Glomerular visceral epithelial cell (primary cell): ENCODE data around the gene ANKRD23.
A peak's percentile ranks its signal among the peaks of the same experiment; 100 is the strongest.
"Not testable (repeated sequence)": the region's sequence is repeated elsewhere in the genome, so short reads cannot be mapped to it uniquely, and the experiment has no call there.

Experiments
- DNase-seq: peaks from one replicate; pipeline ENCODE4 v3.0.0-alpha.2; 2016; ENCODE audit errors: extremely low spot score

The ANKRD23 gene

GRCh38 chr2:96843538-96844268, at the start of gene ANKRD23:
TSS of gene ANKRD23 (minus strand) at chr2:96844021. CDS start at chr2:96843992, 29 bp downstream.
- DNase-seq, result no peak

- peak; percentile 31 for DNase-seq
Observed at GRCh38 chr2:96891591-96892333, 47.9 kb upstream of the ANKRD23 start.

GRCh38 chr2:96890726-96891385, 47.0 kb upstream of the ANKRD23 start:
- no peak for DNase-seq

GRCh38 chr2:96890252-96890651, 46.4 kb upstream of the ANKRD23 start:
- DNase-seq, result no peak

GRCh38 chr2:96889502-96889901, 45.7 kb upstream of the ANKRD23 start:
- not testable (repeated sequence) for DNase-seq

GRCh38 chr2:96888072-96889011, 44.5 kb upstream of the ANKRD23 start:
- no peak for DNase-seq

GRCh38 chr2:96887493-96888012, 43.7 kb upstream of the ANKRD23 start:
- DNase-seq, result no peak

- no peak for DNase-seq
Observed at GRCh38 chr2:96885432-96886347, 41.9 kb upstream of the ANKRD23 start.

- no peak for DNase-seq
Observed at GRCh38 chr2:96884299-96885094, 40.7 kb upstream of the ANKRD23 start.

GRCh38 chr2:96883306-96883705, 39.5 kb upstream of the ANKRD23 start:
- no peak for DNase-seq

GRCh38 chr2:96882906-96883305, 39.1 kb upstream of the ANKRD23 start:
- DNase-seq, result no peak

- no peak for DNase-seq
Observed at GRCh38 chr2:96882230-96882629, 38.4 kb upstream of the ANKRD23 start.

GRCh38 chr2:96881349-96882195, 37.8 kb upstream of the ANKRD23 start:
- DNase-seq, result no peak

GRCh38 chr2:96880891-96881273, 37.1 kb upstream of the ANKRD23 start:
- DNase-seq, result no peak

- no peak for DNase-seq
Observed at GRCh38 chr2:96879545-96880040, 35.8 kb upstream of the ANKRD23 start.

GRCh38 chr2:96878796-96879544, 35.1 kb upstream of the ANKRD23 start:
- no peak for DNase-seq

- DNase-seq, result no peak
Observed at GRCh38 chr2:96878171-96878570, 34.4 kb upstream of the ANKRD23 start.
